ENCODE data around the gene LTBR. TPM values are rescaled to one million over a fixed set of nuclear protein-coding genes. Genes with fewer than 3 reads are reported as not detected.

The LTBR gene
- total RNA-seq, result 110 and 121 TPM in 2 replicates

DNA sequence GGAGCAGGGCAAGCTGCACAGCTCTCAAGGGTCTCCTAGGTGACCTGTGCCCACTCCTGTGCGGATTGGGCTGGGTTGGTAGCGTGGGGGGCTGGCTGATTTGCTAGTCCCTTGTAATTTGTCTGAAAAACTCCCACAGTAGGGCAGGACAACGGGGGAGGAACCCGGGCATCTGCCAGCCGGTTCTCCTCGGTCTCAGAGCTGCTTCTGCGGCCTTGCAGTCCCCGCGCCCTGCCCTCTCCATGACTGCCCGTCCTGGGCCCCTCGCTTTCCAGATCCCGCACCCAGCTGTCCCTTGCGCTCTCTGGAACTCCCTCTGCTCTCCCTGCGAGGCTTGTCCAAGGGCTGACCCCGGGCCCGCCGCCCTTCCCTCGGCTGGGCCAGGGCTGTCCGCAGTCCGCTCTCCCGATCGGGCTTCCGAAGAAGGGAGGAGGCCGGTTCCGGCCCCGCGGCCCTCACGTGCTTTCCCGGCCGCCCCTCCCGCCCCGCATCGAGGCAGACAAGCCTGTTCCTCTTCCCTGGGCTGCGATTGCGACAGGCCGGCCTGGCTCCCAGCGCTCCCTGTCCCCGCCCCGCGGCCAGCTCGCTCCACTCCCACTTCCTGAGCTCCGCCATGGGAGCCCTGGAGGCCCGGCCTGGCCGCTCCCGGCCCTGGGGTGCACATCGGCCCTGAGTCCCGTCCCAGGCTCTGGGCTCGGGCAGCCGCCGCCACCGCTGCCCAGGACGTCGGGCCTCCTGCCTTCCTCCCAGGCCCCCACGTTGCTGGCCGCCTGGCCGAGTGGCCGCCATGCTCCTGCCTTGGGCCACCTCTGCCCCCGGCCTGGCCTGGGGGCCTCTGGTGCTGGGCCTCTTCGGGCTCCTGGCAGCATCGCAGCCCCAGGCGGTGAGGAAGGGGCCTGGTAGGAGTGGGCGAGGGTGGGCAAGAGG, at the start of gene LTBR:
Gene LTBR (plus strand): TSS at position 591 of the 927 bp plus-strand sequence. CDS start 197 bp downstream, at position 788.

DNA sequence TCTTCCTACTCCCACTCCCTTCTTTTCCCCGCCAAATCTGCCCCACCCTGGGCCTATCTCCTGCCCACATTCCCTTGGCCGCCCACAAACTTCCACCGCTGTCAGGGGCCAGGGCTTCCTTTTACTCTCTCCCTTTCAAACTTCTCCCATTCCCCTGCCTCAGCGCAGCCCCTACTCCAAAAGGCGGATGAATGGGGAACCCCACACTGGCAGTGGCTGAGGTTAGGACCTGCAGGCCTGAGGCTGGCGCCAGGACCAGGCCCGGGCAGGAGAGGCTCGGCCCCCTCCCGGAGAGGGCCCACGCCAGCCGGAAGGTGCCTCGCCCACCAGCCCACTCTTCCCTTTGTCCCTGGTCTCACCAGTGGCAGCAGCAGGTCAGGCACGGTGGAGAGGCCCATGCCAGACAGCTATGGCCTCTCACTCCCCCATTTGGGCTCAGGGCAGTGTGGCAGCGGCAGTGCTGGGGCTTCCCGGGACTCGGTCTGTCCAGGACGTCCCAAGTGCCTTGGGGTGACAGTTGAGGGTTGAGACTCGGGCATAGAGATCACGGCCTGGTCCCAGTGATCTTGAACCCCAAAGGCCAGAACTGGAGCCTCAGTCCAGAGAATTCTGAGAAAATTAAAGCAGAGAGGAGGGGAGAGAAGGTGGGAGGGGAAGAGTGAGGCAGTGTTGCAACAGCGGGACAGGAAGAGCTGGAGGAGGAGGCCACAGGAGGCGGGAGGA, 42.4 kb upstream of the LTBR start, which contains the start of gene TNFRSF1A:
Gene TNFRSF1A (minus strand): TSS at position 660 of the 723 bp plus-strand sequence. CDS start 262 bp downstream, at position 398.

DNA sequence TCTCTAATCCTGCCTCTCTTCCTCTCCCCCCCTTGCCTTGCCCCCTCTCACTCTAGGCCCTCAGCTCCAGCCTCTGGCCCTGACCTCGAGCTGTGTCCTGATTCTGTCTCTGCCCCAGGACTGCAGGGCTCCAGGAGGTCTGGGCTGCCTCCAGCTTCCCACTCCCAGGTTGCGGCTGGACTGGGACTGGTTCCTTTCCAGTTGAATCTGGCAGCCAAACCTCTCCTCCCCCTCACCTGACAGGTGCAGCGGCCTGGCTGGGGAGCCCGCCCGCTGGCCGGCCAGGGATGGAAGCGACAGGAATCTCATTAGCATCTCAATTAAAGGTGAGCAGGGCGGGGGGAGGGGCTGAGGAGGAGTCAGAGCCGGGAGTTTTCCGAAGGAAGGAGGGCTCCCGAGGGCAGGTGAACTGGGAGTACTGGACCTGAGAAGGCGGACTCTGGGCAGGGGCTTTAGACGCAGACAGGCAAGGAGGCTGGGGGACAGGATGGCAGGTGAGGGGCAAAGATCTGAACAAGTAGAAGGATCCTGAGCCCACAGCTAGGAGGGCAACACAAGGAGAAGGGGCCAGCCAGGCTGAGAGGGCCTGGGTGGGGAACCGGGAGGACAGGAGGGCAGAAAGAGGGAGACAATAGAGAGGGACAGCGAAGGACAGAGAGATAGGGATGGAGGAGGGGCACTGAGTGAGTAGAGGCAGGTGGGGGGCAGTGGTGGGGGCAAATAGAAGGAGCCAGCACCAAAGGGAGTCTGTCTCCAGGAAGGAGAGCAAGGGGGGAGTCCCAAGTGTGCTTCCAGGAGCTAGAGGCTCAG, 8.5 kb upstream of the LTBR start, which contains the start of gene SCNN1A:
Gene SCNN1A (minus strand): TSS at position 295 of the 810 bp plus-strand sequence. CDS start 780 bp downstream, outside the sequence.

Other genes with a start within 250 kb of the LTBR start
- 864 and 1,034 TPM in 2 replicates for gene CD9, start 183.8 kb upstream of the LTBR start, total RNA-seq
- 26.2 and 51.3 TPM in 2 replicates for gene PLEKHG6, start 73.5 kb upstream of the LTBR start, total RNA-seq
- 39.0 and 49.6 TPM in 2 replicates for gene TNFRSF1A, start 42.1 kb upstream of the LTBR start, total RNA-seq
- 22.2 and 110 TPM in 2 replicates for gene SCNN1A, start 8.6 kb upstream of the LTBR start, total RNA-seq
- not detected in 2 replicates for gene CD27, start 60.8 kb downstream of the LTBR start, total RNA-seq
- gene TAPBPL, start 67.9 kb downstream of the LTBR start, total RNA-seq, result 3.2 and 5.3 TPM in 2 replicates
- gene VAMP1, start 86.5 kb downstream of the LTBR start, total RNA-seq, result under 0.01 and 0.21 TPM in 2 replicates
- gene MRPL51, start 109.1 kb downstream of the LTBR start, total RNA-seq, result 52.2 and 64.6 TPM in 2 replicates
- 10.6 and 25.4 TPM in 2 replicates for gene NCAPD2, start 109.9 kb downstream of the LTBR start, total RNA-seq
- gene GAPDH, start 150.4 kb downstream of the LTBR start, total RNA-seq, result 6,794 and 7,400 TPM in 2 replicates
- gene IFFO1, start 171.9 kb downstream of the LTBR start, total RNA-seq, result 0.85 and 1.7 TPM in 2 replicates
- gene NOP2, start 184.1 kb downstream of the LTBR start, total RNA-seq, result 24.6 and 39.4 TPM in 2 replicates
- gene CHD4, start 223.2 kb downstream of the LTBR start, total RNA-seq, result 179 and 185 TPM in 2 replicates